Keratinocyte (primary cell): ENCODE data around the gene HERC4. TPM values are rescaled to one million over a fixed set of nuclear protein-coding genes. Genes with fewer than 3 reads are reported as not detected.

Source experiments
- DNase-seq: peaks from one replicate; pipeline ENCODE4 v3.0.0-alpha.2; 2011; ENCODE audit warnings: low read depth, missing footprints, low spot score
- FAIRE-seq: peaks from 2 replicates; lab custom pipeline; 2011; peaks lifted over from hg19 to GRCh38; lab: Jason Lieb, UNC
- H2AFZ ChIP-seq: 2 replicates; pipeline ENCODE4 v1.6.0; 2012; ENCODE audit warnings: low read length, control low read depth, inconsistent platforms; ENCODE audit not compliant: control insufficient read depth
- H3K27ac ChIP-seq: 2 replicates; pipeline ENCODE4 v1.5.1; 2011; ENCODE audit warnings: low read length; ENCODE audit not compliant: control insufficient read depth, insufficient read depth
- H3K27me3 ChIP-seq: 3 replicates; pipeline ENCODE4 v1.6.0; 2011; ENCODE audit warnings: low read length; ENCODE audit not compliant: control insufficient read depth, insufficient read depth; ENCODE audit errors: extremely low read depth
- H3K36me3 ChIP-seq, 2 experiments: 2 replicates in 1 of 2; 3 replicates in 1 of 2; pipeline ENCODE4 v1.5.1; 2011; ENCODE audit warnings: low read length in 2 of 2, mild to moderate bottlenecking in 1 of 2; ENCODE audit not compliant: control insufficient read depth in 2 of 2, insufficient read depth in 2 of 2; ENCODE audit errors: extremely low read depth in 1 of 2
- H3K4me1 ChIP-seq: 3 replicates; pipeline ENCODE4 v1.5.1; 2011; ENCODE audit warnings: low read length; ENCODE audit not compliant: control insufficient read depth, insufficient read depth; ENCODE audit errors: extremely low read depth
- H3K4me2 ChIP-seq: 3 replicates; pipeline ENCODE4 v1.6.0; 2011; ENCODE audit warnings: low read depth, low read length; ENCODE audit not compliant: control insufficient read depth, insufficient read depth; ENCODE audit errors: extremely low read depth
- H3K4me3 ChIP-seq, 3 experiments: fragments of 200-600 bp in 1 of 3; sonication (generic) in 1 of 3; 2 replicates in 2 of 3; 3 replicates in 1 of 3; pipeline ENCODE4 v1.5.1; 2011 to 2016; ENCODE audit warnings: low read length in 3 of 3, mild to moderate bottlenecking in 3 of 3, control low read depth in 2 of 3, inconsistent platforms in 1 of 3, low read depth in 1 of 3, mixed read lengths in 1 of 3, mixed run types in 1 of 3, moderate library complexity in 1 of 3; ENCODE audit not compliant: control insufficient read depth in 2 of 3, insufficient read depth in 2 of 3; ENCODE audit errors: extremely low read depth in 1 of 3
- H3K79me2 ChIP-seq: 2 replicates; pipeline ENCODE4 v1.6.0; 2012; ENCODE audit warnings: low read length; ENCODE audit not compliant: control insufficient read depth, insufficient read depth
- H3K9ac ChIP-seq: 3 replicates; pipeline ENCODE4 v1.6.0; 2011; ENCODE audit warnings: low read length; ENCODE audit not compliant: control insufficient read depth, insufficient read depth; ENCODE audit errors: extremely low read depth
- H3K9me1 ChIP-seq: 3 replicates; pipeline ENCODE4 v1.6.0; 2011; ENCODE audit warnings: low read length; ENCODE audit not compliant: control insufficient read depth, insufficient read depth; ENCODE audit errors: extremely low read depth
- H3K9me3 ChIP-seq: 2 replicates; pipeline ENCODE4 v1.5.1; 2012; ENCODE audit warnings: low read depth, low read length; ENCODE audit not compliant: control insufficient read depth
- H4K20me1 ChIP-seq: 3 replicates; pipeline ENCODE4 v1.6.0; 2011; ENCODE audit warnings: low read length; ENCODE audit not compliant: control insufficient read depth, insufficient read depth; ENCODE audit errors: extremely low read depth
- EZH2 ChIP-seq: IDR thresholded peaks from one replicate; pipeline ENCODE4 v1.6.1; 2012; ENCODE audit warnings: inconsistent platforms, mild to moderate bottlenecking, low read length, moderate library complexity
- dilution Hi-C: fragments of 300-500 bp; cut with MboI; formaldehyde crosslinking; loops from one replicate; pipeline ENCODE4 v1.7.0; 2020; ENCODE audit warnings: low sequenced_read_pairs; ENCODE audit not compliant: extremely low pct_ligation_motif_present
- polyA plus RNA-seq, 5 experiments: library from polyadenylated mRNA; depleted of rRNA in 3 of 5; stranded (reverse) in 3 of 5; stranded (forward) in 1 of 5; unstranded in 1 of 5; fragments of >200 nt; gene quantifications; 1 replicate in 1 of 5; 2 replicates in 3 of 5; 3 replicates in 1 of 5; pipeline versions ENCODE4 v1.2.1 to v1.2.3, GENCODE V29; 2011 to 2012; ENCODE audit warnings: missing spikeins in 2 of 5, low read depth in 1 of 5, low replicate concordance in 1 of 5
- TF ChIP-seq, protein P1 (sequence below), 3 experiments: IDR thresholded peaks in 1 of 3; conservative IDR thresholded peaks in 1 of 3; optimal IDR thresholded peaks in 1 of 3; 2 replicates in 2 of 3; 3 replicates in 1 of 3; pipeline versions ENCODE3 to v1.5.1; 2011; ENCODE audit warnings: low read length in 3 of 3, mild to moderate bottlenecking in 3 of 3, moderate library complexity in 2 of 3, control low read depth in 1 of 3, inconsistent platforms in 1 of 3; ENCODE audit not compliant: insufficient read depth in 2 of 3; ENCODE audit errors: extremely low read depth in 1 of 3

Gene HERC4
- polyA plus RNA-seq, 1 donor (not counting 4 experiments of a cell fraction or from before 2014, with no cell fraction given), result 42.9 TPM

DNA sequence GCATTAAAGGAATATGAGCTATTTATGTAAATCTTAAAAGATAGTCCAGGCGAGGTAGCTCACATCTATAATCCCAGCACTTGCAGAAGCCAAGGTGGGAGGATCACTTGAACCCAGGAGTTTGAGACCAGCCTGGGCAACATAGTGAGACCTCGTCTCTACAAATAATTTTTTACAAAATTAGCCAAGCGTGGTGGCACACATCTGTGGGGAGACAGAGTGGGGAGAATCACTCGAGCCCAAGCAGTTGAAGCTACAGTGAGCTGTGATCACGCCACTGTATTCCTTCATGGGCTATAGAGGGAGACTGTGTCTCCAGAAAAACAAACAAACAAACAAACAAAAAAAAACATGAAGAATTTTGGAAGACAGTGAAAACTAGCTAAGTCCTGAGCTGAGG is 28.4 kb downstream of the HERC4 start:
- no peak for DNase-seq
- peaks cover 3 to 4% of the 10 kb centered on the region in 2 experiments for H3K36me3 ChIP-seq
- H4K20me1 ChIP-seq, result peaks cover 7% of the 10 kb centered on the region
- no peak overlapping the region for H3K9ac ChIP-seq
- H3K4me1 ChIP-seq, result no peaks in the 10 kb centered on the region
- no peak overlapping the region for H3K27ac ChIP-seq
- no peaks in the 10 kb centered on the region for H3K9me3 ChIP-seq
- dilution Hi-C loops, result no loop called here
- no peak overlapping the region for H2AFZ ChIP-seq
- no peak for FAIRE-seq
- TF ChIP-seq, protein P1, sequence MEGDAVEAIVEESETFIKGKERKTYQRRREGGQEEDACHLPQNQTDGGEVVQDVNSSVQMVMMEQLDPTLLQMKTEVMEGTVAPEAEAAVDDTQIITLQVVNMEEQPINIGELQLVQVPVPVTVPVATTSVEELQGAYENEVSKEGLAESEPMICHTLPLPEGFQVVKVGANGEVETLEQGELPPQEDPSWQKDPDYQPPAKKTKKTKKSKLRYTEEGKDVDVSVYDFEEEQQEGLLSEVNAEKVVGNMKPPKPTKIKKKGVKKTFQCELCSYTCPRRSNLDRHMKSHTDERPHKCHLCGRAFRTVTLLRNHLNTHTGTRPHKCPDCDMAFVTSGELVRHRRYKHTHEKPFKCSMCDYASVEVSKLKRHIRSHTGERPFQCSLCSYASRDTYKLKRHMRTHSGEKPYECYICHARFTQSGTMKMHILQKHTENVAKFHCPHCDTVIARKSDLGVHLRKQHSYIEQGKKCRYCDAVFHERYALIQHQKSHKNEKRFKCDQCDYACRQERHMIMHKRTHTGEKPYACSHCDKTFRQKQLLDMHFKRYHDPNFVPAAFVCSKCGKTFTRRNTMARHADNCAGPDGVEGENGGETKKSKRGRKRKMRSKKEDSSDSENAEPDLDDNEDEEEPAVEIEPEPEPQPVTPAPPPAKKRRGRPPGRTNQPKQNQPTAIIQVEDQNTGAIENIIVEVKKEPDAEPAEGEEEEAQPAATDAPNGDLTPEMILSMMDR (optimal IDR thresholded peaks at IDR 0.05 in 1 of 3, IDR thresholded peaks at IDR 0.05 in 1 of 3, conservative IDR thresholded peaks at IDR 0.05 in 1 of 3; ENCODE audit: extremely low read depth in 1 of 3, insufficient read depth in 2 of 3, low read length in 3 of 3), result no peak
- no peak for TF ChIP-seq EZH2
- H3K27me3 ChIP-seq, result no peaks in the 10 kb centered on the region
- no peak overlapping the region for H3K4me2 ChIP-seq
- H3K79me2 ChIP-seq, result peaks cover 34% of the 10 kb centered on the region
- no peaks in the 10 kb centered on the region for H3K9me1 ChIP-seq
- H3K4me3 ChIP-seq, result no peak overlapping the region

DNA sequence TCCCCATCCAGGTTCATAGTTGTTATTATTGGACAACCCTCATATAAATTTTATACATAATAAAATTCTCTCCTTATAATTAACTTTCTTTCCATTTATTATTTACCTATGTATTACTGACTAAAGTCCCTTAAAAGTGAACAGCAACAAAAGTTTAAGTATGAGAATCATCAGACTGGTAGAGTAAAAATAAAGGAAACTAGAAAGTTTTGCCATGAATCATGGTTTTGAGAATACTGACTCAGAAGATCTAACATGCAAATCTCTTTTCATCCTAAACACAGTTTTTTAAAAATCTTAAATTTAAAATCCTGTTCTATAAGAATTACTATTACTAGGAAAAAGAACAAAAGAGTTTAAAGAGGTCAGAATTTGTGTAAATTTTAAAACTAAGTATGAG is 32.1 kb downstream of the HERC4 start:
- no peaks in the 10 kb centered on the region for H3K27me3 ChIP-seq
- FAIRE-seq (no peak), DNase-seq (no peak)
- no peak overlapping the region for H2AFZ ChIP-seq
- H4K20me1 ChIP-seq, result peaks cover 7% of the 10 kb centered on the region
- H3K9me3 ChIP-seq, result no peaks in the 10 kb centered on the region
- no peak for TF ChIP-seq EZH2
- TF ChIP-seq, protein P1 (optimal IDR thresholded peaks at IDR 0.05 in 1 of 3, IDR thresholded peaks at IDR 0.05 in 1 of 3, conservative IDR thresholded peaks at IDR 0.05 in 1 of 3; ENCODE audit: extremely low read depth in 1 of 3, insufficient read depth in 2 of 3, low read length in 3 of 3), result no peak
- no peak overlapping the region for H3K4me2 ChIP-seq
- H3K4me1 ChIP-seq, result no peaks in the 10 kb centered on the region
- no peak overlapping the region for H3K27ac ChIP-seq
- dilution Hi-C loops, result no loop called here
- peaks cover 3 to 4% of the 10 kb centered on the region in 2 experiments for H3K36me3 ChIP-seq
- peaks cover 21% of the 10 kb centered on the region for H3K79me2 ChIP-seq
- no peaks in the 10 kb centered on the region for H3K9me1 ChIP-seq
- H3K9ac ChIP-seq, result no peak overlapping the region
- no peak overlapping the region for H3K4me3 ChIP-seq
